IPS-11a (cell line): Measurements from ENCODE around the gene THRAP3.

Source experiments
- H3K4me3 ChIP-seq: one replicate; pipeline ENCODE4 v1.5.1; 2013; ENCODE audit warnings: low read depth, low read length, control low read depth

The THRAP3 gene

DNA sequence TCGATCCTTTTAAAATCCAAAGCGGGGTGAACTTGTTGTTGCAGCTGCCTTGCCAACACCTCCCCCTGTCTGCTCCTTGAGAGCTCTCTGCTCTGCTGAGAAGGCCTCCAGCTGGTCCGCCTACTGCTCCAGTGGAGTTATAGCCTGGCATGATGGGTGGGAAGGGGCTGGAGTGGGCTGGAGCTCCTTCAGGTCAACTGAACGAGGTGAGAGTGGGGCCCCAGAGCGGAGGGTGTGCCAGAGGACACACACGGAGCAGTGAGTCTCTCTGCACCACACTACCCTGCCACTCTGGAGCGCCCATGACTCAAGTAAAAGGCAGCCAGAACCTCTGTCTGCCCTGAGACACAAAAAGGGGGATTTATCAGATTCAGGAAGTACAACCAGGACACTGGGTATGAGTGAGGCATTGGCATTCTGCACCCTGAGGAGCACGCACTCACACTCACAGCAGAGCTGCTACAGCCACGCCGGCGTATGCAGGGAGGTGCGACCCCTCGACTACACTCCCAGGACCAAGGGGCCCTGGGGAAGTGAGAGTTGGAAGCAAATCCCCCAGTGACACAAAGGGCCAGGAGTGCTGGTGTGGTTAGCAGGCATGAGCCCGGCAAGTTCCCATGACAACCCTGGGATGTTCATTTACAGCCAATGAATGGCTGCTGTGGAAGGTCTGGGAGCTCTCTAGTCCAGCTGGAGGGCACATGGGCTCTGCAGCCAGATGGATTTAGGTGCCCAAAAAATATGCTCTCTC is 127.2 kb downstream of the THRAP3 start:
- no peak overlapping the region for H3K4me3 ChIP-seq

DNA sequence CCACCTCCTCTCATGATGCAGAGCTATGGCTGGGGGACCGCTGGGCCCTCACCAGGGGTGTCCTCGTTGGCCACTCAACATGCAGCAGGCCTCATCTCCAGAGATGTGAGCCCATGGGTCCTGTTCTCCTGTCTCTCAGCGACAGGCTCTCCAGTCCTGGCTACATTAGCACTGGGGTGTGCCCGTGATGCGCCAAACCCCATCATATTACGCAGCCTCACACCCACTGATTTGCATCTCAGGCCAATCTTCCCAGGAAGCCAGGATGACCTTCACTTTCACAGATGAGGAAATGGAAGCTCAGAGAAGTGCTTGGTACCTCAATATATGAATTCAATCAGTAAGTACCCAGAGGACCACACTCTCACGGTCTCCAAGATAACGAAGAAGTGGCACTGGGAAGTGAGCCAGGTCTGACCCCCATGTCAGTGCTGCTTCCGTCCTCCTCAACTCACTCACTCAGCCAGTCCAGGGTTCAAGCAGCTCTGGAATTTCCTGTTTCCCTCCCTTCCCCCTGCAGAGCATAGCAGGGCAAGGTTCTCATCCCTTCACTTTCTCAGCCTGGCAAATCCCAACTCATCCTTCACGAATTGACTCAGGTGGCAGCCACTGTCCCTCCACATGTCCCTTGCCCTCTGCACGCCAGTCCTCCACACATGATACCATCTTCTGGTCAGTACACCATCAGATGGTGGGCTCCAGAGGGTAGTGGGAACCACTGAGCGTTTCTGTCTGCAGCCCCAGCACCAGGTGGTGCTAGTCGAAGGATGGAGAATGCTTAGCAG is 128.1 kb downstream of the THRAP3 start:
- H3K4me3 ChIP-seq: no peak overlapping the region

GRCh38 chr1:36352910-36353878 is 129.0 kb downstream of the THRAP3 start:
- no peak overlapping the region for H3K4me3 ChIP-seq

- no peak overlapping the region for H3K4me3 ChIP-seq
Measured at GRCh38 chr1:36354486-36354885, 130.2 kb downstream of the THRAP3 start.
